Sigmoid colon (tissue), 7 donors: ENCODE measurements around the gene WDR37. TPM values are rescaled to one million over a fixed set of nuclear protein-coding genes. Genes with fewer than 3 reads are reported as not detected.
"Not testable (repeated sequence)": the region's sequence is repeated elsewhere in the genome, so short reads cannot be mapped to it uniquely, and the experiment has no call there.

Source experiments
- DNase-seq: peaks from one replicate; pipeline ENCODE4 v3.0.0-alpha.2; 2019
- H3K27ac ChIP-seq, 4 donors: fragments of 200-600 bp; sonication (generic); one replicate each; pipeline ENCODE4 v1.5.1; 2016 to 2019; ENCODE audit warnings: mild to moderate bottlenecking in 1 of 4
- H3K27me3 ChIP-seq, 3 donors: fragments of 200-600 bp; sonication (generic); one replicate each; pipeline ENCODE4 v1.5.1; 2019; ENCODE audit warnings: mild to moderate bottlenecking in 1 of 3
- H3K36me3 ChIP-seq, 4 donors: fragments of 200-600 bp; sonication (generic); one replicate each; pipeline ENCODE4 v1.5.1; 2016 to 2019
- H3K4me1 ChIP-seq, 4 donors: fragments of 200-600 bp; sonication (generic); one replicate each; pipeline ENCODE4 v1.5.1; 2017 to 2019
- H3K4me3 ChIP-seq, 4 donors: fragments of 200-600 bp; sonication (generic); one replicate each; pipeline ENCODE4 v1.5.1; 2017 to 2019; ENCODE audit warnings: mild to moderate bottlenecking in 2 of 4, moderate library complexity in 1 of 4
- H3K9me3 ChIP-seq, 4 donors: fragments of 200-600 bp in 3 of 4; sonication (generic) in 3 of 4; one replicate each; pipeline versions ENCODE4 v1.5.1 to v1.6.1; 2013 to 2019
- EP300 ChIP-seq, 4 donors: sonication (generic); formaldehyde crosslinking; IDR thresholded peaks; one replicate each; pipeline ENCODE4 v1.6.1; 2017; ENCODE audit warnings: antibody characterized with exemption in 4 of 4
- POLR2A ChIP-seq, 2 donors: fragments of 450-650 bp; IDR thresholded peaks; one replicate each; pipeline ENCODE4 v1.6.1; 2016; ENCODE audit warnings: antibody characterized with exemption in 2 of 2, mild to moderate bottlenecking in 2 of 2, moderate library complexity in 2 of 2
- POLR2AphosphoS5 ChIP-seq, 4 donors: sonication (generic); formaldehyde crosslinking; IDR thresholded peaks; one replicate each; pipeline ENCODE4 v1.6.1; 2017; ENCODE audit warnings: antibody characterized with exemption in 4 of 4
- WGBS, 2 donors: extraction: QIAGEN DNeasy Blood & Tissue Kit; methylation state at CpG; one replicate each; pipeline ENCODE4 v1.1.7; 2013; 5-methylcytosine and 5-hydroxymethylcytosine counted together
- intact Hi-C: fragments of 100-400 bp; cut with DNase I; formaldehyde crosslinking; loops from one replicate; pipeline ENCODE4 v1.15.1; 2023
- polyA plus RNA-seq, 3 donors: library from polyadenylated mRNA; stranded (reverse); fragments of 200-250 nt; gene quantifications; one replicate each; pipeline ENCODE4 v1.2.3, GENCODE V29; 2013
- total RNA-seq, 4 donors: library from RNA; depleted of rRNA; stranded (reverse); fragments of >200 nt; gene quantifications; one replicate each; pipeline ENCODE4 v1.1.0, GENCODE V29; 2016
- TF ChIP-seq, protein P1 (sequence below), 4 experiments: fragments of 450-650 bp in 3 of 4; fragments of 200-600 bp in 1 of 4; IDR thresholded peaks; one replicate each; pipeline ENCODE4 v1.5.1; 2016 to 2019; ENCODE audit warnings: antibody characterized with exemption in 4 of 4, mild to moderate bottlenecking in 3 of 4, moderate library complexity in 2 of 4
- donor health status: healthy with polysubstance abuse.
- donor health status: Bipolar disorder and iron deficiency.
- donor health status: healthy.

WDR37 gene
- 10 to 100 TPM in 3 of 4 donors, 1 to 10 TPM in 1; 9.6 to 25.5 (median 18.6) TPM for total RNA-seq
- 10 to 100 TPM in 1 of 3 donors, 1 to 10 TPM in 2; 5.4 to 10.6 (median 7.2) TPM for polyA plus RNA-seq

DNA sequence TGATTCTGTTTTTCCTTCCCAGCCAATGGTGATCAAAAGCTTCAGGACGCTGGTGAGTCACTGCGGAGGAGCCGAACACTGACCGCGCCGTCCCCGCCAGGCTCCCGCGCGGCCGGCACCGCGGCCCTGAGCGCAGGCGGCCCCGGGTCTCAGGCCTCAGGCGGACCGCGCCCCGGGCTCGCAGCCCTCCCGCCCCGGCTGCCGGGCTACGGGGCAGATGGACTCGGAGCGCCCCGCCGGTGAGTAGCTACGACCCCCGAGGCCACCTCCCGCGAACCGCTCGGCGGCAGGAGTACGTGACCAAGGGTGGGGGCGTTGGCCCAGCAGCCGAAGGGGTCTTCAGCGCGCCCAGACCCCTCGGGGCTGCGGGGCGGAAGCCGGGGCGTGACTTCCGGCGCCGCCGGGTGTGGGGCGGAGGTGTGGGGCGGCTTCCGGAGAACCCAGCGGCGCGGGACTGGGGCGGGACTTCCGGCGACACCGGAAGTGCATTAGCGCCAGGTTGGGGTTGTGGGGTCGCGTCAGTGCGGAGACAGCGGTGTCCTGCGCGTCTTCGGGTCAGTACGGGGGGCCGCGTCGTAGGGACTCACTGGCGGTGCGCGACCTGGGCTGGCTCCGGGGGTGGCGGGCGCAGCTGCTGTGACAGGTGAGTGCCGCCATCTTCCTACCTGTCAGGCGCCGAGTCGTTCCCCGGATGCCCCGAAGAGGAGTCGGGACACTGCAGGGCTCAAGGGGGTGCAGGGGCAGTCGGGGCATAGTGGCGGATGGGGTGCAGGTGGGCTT is at the start of gene WDR37:
Gene WDR37 (plus strand): TSS at position 60 of the 780 bp plus-strand sequence. CDS start 15,771 bp downstream, outside the sequence.
- WGBS, 2 donors = 0% methylated on average over 87 of the region's 87 CpGs
- Histone ChIP-seq H3K4me1 (peaks cover 0 to 36% (median 25%) of the 10 kb centered on the region in 4 donors), H3K4me3 (peak within 1 kb of the TSS; percentile 82 to 96 (median 92))

GRCh38 chr10:1006573-1006972 is 49.6 kb upstream of the WDR37 start:
- intact Hi-C loops = no loop called here
- TF ChIP-seq POLR2A (IDR thresholded peaks at IDR 0.05) (no peak), POLR2AphosphoS5 (IDR thresholded peaks at IDR 0.05) (no peak), EP300 (IDR thresholded peaks at IDR 0.05) (no peak)
- TF ChIP-seq, protein P1, sequence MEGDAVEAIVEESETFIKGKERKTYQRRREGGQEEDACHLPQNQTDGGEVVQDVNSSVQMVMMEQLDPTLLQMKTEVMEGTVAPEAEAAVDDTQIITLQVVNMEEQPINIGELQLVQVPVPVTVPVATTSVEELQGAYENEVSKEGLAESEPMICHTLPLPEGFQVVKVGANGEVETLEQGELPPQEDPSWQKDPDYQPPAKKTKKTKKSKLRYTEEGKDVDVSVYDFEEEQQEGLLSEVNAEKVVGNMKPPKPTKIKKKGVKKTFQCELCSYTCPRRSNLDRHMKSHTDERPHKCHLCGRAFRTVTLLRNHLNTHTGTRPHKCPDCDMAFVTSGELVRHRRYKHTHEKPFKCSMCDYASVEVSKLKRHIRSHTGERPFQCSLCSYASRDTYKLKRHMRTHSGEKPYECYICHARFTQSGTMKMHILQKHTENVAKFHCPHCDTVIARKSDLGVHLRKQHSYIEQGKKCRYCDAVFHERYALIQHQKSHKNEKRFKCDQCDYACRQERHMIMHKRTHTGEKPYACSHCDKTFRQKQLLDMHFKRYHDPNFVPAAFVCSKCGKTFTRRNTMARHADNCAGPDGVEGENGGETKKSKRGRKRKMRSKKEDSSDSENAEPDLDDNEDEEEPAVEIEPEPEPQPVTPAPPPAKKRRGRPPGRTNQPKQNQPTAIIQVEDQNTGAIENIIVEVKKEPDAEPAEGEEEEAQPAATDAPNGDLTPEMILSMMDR (IDR thresholded peaks at IDR 0.05) = no peak
- DNase-seq = no peak
- 97% methylated on average over 9 of the region's 9 CpGs for WGBS, 2 donors
- Histone ChIP-seq H3K9me3 (no peaks in the 10 kb centered on the region), H3K4me1 (no peaks in the 10 kb centered on the region), H3K4me3 (no peak overlapping the region), H3K36me3 (peaks cover 44 to 100% (median 80%) of the 10 kb centered on the region in 4 donors), H3K27ac (no peak overlapping the region), H3K27me3 (no peaks in the 10 kb centered on the region)

More for the DNA sequence above, at the start of gene WDR37:
- intact Hi-C loops = no loop called here
- H3K36me3 ChIP-seq = peaks cover 0 to 28% (median 0%) of the 10 kb centered on the region in 4 donors
- no peaks in the 10 kb centered on the region for H3K27me3 ChIP-seq
- H3K9me3 ChIP-seq = no peaks in the 10 kb centered on the region
- TF ChIP-seq EP300 (IDR thresholded peaks at IDR 0.05) (peak in 1 of 4 donors; percentile 22), POLR2AphosphoS5 (IDR thresholded peaks at IDR 0.05) (peak; percentile 76 to 94 (median 85)), POLR2A (IDR thresholded peaks at IDR 0.05) (peak; percentile 52 to 70)
- TF ChIP-seq, protein P1 (IDR thresholded peaks at IDR 0.05) = no peak
- DNase-seq = peak; percentile 92
- H3K27ac ChIP-seq = peak within 1 kb of the TSS; percentile 93 to 100 (median 98)

DNA sequence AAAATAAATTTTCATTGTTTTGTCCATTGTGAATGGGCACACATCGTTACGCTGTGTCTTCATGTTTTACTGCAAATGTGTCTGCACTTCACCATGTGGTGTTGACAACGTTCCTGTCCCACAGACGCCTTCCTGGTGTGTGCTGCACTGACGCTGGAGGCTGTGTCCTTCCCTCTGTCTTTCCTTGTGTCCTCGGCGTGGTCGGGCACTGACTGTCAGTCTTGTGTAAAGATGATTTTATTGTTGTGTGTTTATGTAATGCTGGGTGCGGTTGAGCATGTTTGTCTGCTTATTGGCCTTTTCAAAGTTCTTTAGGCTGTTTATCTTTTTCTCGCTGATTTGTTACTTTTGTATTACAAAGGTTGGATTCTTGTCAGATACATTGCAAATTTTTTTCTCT is 48.6 kb upstream of the WDR37 start:
- WGBS, 2 donors = 48 to 77% methylated on average over 10 of the region's 10 CpGs
- peaks cover 53 to 100% (median 83%) of the 10 kb centered on the region in 4 donors for H3K36me3 ChIP-seq
- H3K27ac ChIP-seq = no peak overlapping the region
- intact Hi-C loops = no loop called here
- DNase-seq = no peak
- no peaks in the 10 kb centered on the region for H3K4me1 ChIP-seq
- H3K9me3 ChIP-seq = no peaks in the 10 kb centered on the region
- H3K4me3 ChIP-seq = no peak overlapping the region
- H3K27me3 ChIP-seq = no peaks in the 10 kb centered on the region
- TF ChIP-seq EP300 (IDR thresholded peaks at IDR 0.05) (no peak), POLR2A (IDR thresholded peaks at IDR 0.05) (no peak), POLR2AphosphoS5 (IDR thresholded peaks at IDR 0.05) (no peak)
- TF ChIP-seq, protein P1 (IDR thresholded peaks at IDR 0.05) = no peak

GRCh38 chr10:1009071-1009494 is 47.1 kb upstream of the WDR37 start:
- Histone ChIP-seq H3K36me3 (peaks cover 40 to 100% (median 76%) of the 10 kb centered on the region in 4 donors), H3K4me1 (no peaks in the 10 kb centered on the region), H3K27ac (no peak overlapping the region), H3K9me3 (no peaks in the 10 kb centered on the region), H3K4me3 (no peak overlapping the region), H3K27me3 (no peaks in the 10 kb centered on the region)
- 94 to 96% methylated on average over 9 of the region's 9 CpGs for WGBS, 2 donors
- TF ChIP-seq, protein P1 (IDR thresholded peaks at IDR 0.05) = no peak
- TF ChIP-seq POLR2AphosphoS5 (IDR thresholded peaks at IDR 0.05) = no peak
- TF ChIP-seq EP300 (IDR thresholded peaks at IDR 0.05) = no peak
- no peak for TF ChIP-seq POLR2A (IDR thresholded peaks at IDR 0.05)
- intact Hi-C loops = no loop called here
- DNase-seq = no peak

DNA sequence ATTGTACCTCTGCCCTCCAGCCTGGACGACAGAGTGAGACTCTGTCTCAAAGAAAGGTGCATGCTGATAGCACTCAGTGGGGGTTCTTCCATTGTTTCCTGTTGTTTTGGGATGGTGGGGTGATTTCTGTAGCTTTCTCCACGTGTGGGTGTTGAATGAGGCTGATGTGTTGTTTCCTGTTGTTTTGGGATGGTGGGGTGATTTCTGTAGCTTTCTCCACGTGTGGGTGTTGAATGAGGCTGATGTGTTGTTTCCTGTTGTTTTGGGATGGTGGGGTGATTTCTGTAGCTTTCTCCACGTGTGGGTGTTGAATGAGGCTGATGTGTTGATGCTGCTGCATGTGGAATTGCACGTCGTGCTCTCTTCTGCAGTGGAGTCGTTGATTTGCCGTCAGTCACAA is 46.2 kb upstream of the WDR37 start:
- H3K36me3 ChIP-seq = peaks cover 32 to 100% (median 76%) of the 10 kb centered on the region in 4 donors
- H3K4me3 ChIP-seq, H3K27me3 ChIP-seq, DNase-seq, H3K9me3 ChIP-seq, H3K4me1 ChIP-seq, intact Hi-C loops, H3K27ac ChIP-seq: not testable (repeated sequence)
- WGBS, 2 donors = 75 to 78% methylated on average over 8 of the region's 8 CpGs
